Endothelial cell of umbilical vein (primary cell): ENCODE measurements around the gene SAMD14.

Source experiments
- CTCF ChIP-seq, 2 donors: IDR thresholded peaks; 1 replicate in 1 of 2; 2 replicates in 1 of 2; pipeline ENCODE4 v1.5.1; 2011; ENCODE audit warnings: low read length in 2 of 2, mild to moderate bottlenecking in 2 of 2, moderate library complexity in 2 of 2, control low read depth in 1 of 2, inconsistent platforms in 1 of 2, low read depth in 1 of 2; ENCODE audit not compliant: insufficient read depth in 1 of 2; ENCODE audit errors: extremely low read depth in 1 of 2
- EZH2 ChIP-seq: IDR thresholded peaks from 2 replicates; pipeline ENCODE4 v1.6.1; 2012; ENCODE audit warnings: borderline replicate concordance, low read depth, mild to moderate bottlenecking, moderate library complexity, low read length, inconsistent platforms; ENCODE audit not compliant: severe bottlenecking
- FOS ChIP-seq: IDR thresholded peaks from 2 replicates; pipeline ENCODE4 v1.6.1; 2011; ENCODE audit warnings: mild to moderate bottlenecking, low read length, moderate library complexity, borderline replicate concordance; ENCODE audit not compliant: insufficient read depth
- GATA2 ChIP-seq: IDR thresholded peaks from 2 replicates; pipeline ENCODE4 v1.7.0; 2011; ENCODE audit warnings: low read depth, mild to moderate bottlenecking, moderate library complexity, mixed read lengths, low read length; ENCODE audit not compliant: insufficient read length, insufficient read depth
- JUN ChIP-seq: IDR thresholded peaks from 2 replicates; pipeline ENCODE4 v1.6.1; 2011; ENCODE audit warnings: borderline replicate concordance, low read depth; ENCODE audit not compliant: insufficient read length, insufficient read depth
- MAX ChIP-seq: IDR thresholded peaks from 2 replicates; pipeline ENCODE4 v1.6.1; 2011; ENCODE audit not compliant: insufficient read depth, insufficient read length
- MYC ChIP-seq: IDR thresholded peaks from one replicate; pipeline ENCODE4 v1.6.1; 2011; ENCODE audit warnings: mild to moderate bottlenecking, low read depth, low read length
- POLR2A ChIP-seq: IDR thresholded peaks from 2 replicates; pipeline ENCODE4 v1.6.1; 2012; ENCODE audit warnings: low read depth, mild to moderate bottlenecking, control low read depth, low read length
- POLR2AphosphoS5 ChIP-seq: IDR thresholded peaks from 2 replicates; pipeline ENCODE4 v1.6.1; 2012; ENCODE audit warnings: low read depth, mild to moderate bottlenecking, control low read depth, low read length, moderate library complexity; ENCODE audit not compliant: insufficient read depth

GRCh38 chr17:50143461-50144176 lies 13.7 kb upstream of the SAMD14 start:
- TF ChIP-seq POLR2A (no peak), CTCF (IDR thresholded peaks at IDR 0.05; ENCODE audit: extremely low read depth in 1 of 2, insufficient read depth in 1 of 2, low read depth in 1 of 2, low read length in 2 of 2) (no peak), EZH2 (no peak), POLR2AphosphoS5 (no peak), FOS (no peak), MAX (no peak), JUN (no peak), MYC (no peak), GATA2 (no peak)
